A673 (cell line): ENCODE data around the gene CASKIN2.

Experiments used
- CTCF ChIP-seq: fragments of 300-800, 200-600 bp; sonication (generic); conservative IDR thresholded peaks from 2 replicates; pipeline ENCODE4 v1.5.1; 2017; ENCODE audit warnings: low read depth, mild to moderate bottlenecking, antibody characterized with exemption, low read length, moderate library complexity, mixed read lengths
- EZH2 ChIP-seq: fragments of 200-600 bp; sonication (generic); IDR thresholded peaks from 2 replicates; pipeline ENCODE4 v1.6.1; 2017; ENCODE audit warnings: borderline replicate concordance, low read depth, mild to moderate bottlenecking, mixed read lengths, antibody characterized with exemption, low read length; ENCODE audit not compliant: poor library complexity, severe bottlenecking

- TF ChIP-seq CTCF, result no peak
- no peak for TF ChIP-seq EZH2
Measured at GRCh38 chr17:75550139-75550465, 34.8 kb upstream of the CASKIN2 start.
